Measurements from ENCODE around the gene TMPRSS9.
"Not testable (repeated sequence)": the region's sequence is repeated elsewhere in the genome, so short reads cannot be mapped to it uniquely, and the experiment has no call there.

TMPRSS9 gene

GRCh38 chr19:2341982-2342381 lies 18.1 kb upstream of the TMPRSS9 start:
- no peak for DNase-seq (ENCODE audit: low read depth, low spot score)

GRCh38 chr19:2342656-2343288 lies 17.3 kb upstream of the TMPRSS9 start:
- DNase-seq (ENCODE audit: low read depth, low spot score), result no peak

GRCh38 chr19:2343289-2343982 lies 16.6 kb upstream of the TMPRSS9 start:
- no peak for DNase-seq (ENCODE audit: low read depth, low spot score)

- DNase-seq (ENCODE audit: low read depth, low spot score), result no peak
These were observed 15.6 kb upstream of the TMPRSS9 start for GRCh38 chr19:2344381-2344870.

- no peak for DNase-seq (ENCODE audit: low read depth, low spot score)
These were observed 15.0 kb upstream of the TMPRSS9 start for GRCh38 chr19:2345076-2345475.

GRCh38 chr19:2345794-2346663 lies 14.0 kb upstream of the TMPRSS9 start:
- DNase-seq (ENCODE audit: low read depth, low spot score), result no peak

GRCh38 chr19:2349818-2350217 lies 10.2 kb upstream of the TMPRSS9 start:
- DNase-seq (ENCODE audit: low read depth, low spot score), result not testable (repeated sequence)

- no peak for DNase-seq (ENCODE audit: low read depth, low spot score)
These were observed 9.4 kb upstream of the TMPRSS9 start for GRCh38 chr19:2350656-2351055.

- DNase-seq (ENCODE audit: low read depth, low spot score), result no peak
These were observed 8.5 kb upstream of the TMPRSS9 start for GRCh38 chr19:2351591-2351990.

GRCh38 chr19:2352121-2352520 lies 7.9 kb upstream of the TMPRSS9 start:
- no peak for DNase-seq (ENCODE audit: low read depth, low spot score)

GRCh38 chr19:2353159-2353886 lies 6.7 kb upstream of the TMPRSS9 start:
- DNase-seq (ENCODE audit: low read depth, low spot score), result no peak

GRCh38 chr19:2353887-2354592 lies 6.0 kb upstream of the TMPRSS9 start:
- no peak for DNase-seq (ENCODE audit: low read depth, low spot score)

- no peak for DNase-seq (ENCODE audit: low read depth, low spot score)
These were observed 5.4 kb upstream of the TMPRSS9 start for GRCh38 chr19:2354670-2355069.

- no peak for DNase-seq (ENCODE audit: low read depth, low spot score)
These were observed 4.7 kb upstream of the TMPRSS9 start for GRCh38 chr19:2355168-2356035.

- no peak for DNase-seq (ENCODE audit: low read depth, low spot score)
These were observed 3.9 kb upstream of the TMPRSS9 start for GRCh38 chr19:2356036-2356646.

- DNase-seq (ENCODE audit: low read depth, low spot score), result no peak
These were observed 2.5 kb upstream of the TMPRSS9 start for GRCh38 chr19:2357279-2358206.

- DNase-seq (ENCODE audit: low read depth, low spot score), result no peak
These were observed 1.4 kb upstream of the TMPRSS9 start for GRCh38 chr19:2358548-2359173.

GRCh38 chr19:2360833-2361232 lies 768 bp downstream of the TMPRSS9 start:
- DNase-seq (ENCODE audit: low read depth, low spot score), result no peak
